ENCODE measurements around the gene GABRB1.

The GABRB1 gene

DNA sequence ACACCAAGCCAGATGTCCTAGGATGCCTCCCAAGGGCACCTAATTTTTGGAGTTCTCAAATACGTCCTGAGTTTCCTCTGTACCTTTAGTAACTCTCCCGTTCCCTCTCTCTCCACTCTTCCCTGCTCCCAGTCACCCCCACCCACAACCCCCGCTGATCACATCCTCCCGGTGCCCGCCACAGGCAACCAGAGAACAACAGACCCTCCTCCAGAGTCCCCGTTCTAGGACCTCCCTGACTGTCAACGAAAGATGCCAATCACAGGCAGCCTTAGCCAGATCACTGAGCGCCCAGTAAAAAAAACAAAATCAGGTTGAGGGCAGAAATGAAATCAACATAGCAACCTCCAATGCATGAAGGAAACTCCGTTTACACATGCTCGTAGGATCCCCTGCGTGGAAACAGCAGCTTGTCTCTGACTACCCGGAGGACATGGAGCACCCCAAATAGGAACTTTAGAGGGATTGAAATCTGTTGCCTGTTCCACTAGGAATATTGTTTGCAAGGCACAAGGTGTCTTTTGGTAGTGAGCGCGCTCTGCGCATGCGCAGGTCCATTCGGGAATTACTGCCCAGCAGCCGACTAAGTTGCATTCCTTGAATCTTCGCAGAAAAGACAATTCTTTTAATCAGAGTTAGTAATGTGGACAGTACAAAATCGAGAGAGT is at the start of gene GABRB1:
Gene GABRB1, plus strand, starts transcription at position 557 of the 668 bp plus-strand sequence.
- H3K4me3 ChIP-seq (ENCODE audit: low read depth, low read length), result peak within 1 kb of the TSS; percentile 80

- no peak overlapping the region for H3K4me3 ChIP-seq (ENCODE audit: low read depth, low read length)
Measured at GRCh38 chr4:46984781-46985180, 46.6 kb upstream of the GABRB1 start.

- no peak overlapping the region for H3K4me3 ChIP-seq (ENCODE audit: low read depth, low read length)
Measured at GRCh38 chr4:46986922-46987638, 44.3 kb upstream of the GABRB1 start.

DNA sequence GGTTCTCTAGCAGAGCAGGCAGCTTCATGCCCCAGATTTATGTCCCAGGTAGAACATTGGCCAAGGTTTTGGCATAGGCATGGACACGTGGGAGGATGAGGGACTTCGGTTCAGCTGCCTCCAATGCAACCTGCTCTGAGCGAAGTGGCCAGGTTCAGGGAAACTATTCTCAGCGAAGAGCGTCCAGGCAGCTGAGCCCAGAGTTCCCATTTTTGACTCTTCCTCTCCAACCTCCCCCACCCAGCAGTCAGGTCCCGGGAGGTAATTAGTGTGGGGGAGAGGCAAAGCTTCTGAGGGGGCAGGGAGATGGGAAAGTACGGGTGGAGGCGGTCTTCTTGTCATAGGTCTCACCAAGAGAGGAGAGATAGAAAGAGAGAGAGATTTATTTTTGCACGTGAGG is 39.0 kb upstream of the GABRB1 start:
- no peak overlapping the region for H3K4me3 ChIP-seq (ENCODE audit: low read depth, low read length)

GRCh38 chr4:46993075-46994006 is 38.0 kb upstream of the GABRB1 start, which contains the start of gene GABRA4:
GABRA4 (minus strand) TSS chr4:46993581; CDS start chr4:46993424, 157 bp downstream.
- peak within 1 kb of the TSS; percentile 70 for H3K4me3 ChIP-seq (ENCODE audit: low read depth, low read length)

DNA sequence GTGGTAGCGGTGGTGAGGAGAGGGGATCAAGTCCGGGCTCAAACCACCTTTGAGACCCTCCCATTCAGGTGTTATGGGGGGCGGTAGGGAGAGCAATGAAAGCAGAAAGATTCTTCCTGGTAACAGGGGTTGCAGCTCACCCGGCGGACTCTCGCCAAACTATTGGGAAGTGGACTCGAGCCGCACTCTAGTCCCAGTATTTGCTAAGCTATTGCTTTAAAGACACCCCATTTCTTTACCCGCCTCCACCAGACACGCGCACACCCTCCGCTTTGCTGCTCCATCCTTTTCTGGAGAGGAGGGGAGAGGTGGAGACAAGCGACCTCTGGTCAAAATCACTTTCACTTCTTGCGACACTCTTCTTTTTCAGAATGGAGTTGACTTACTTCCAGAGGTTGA is 37.4 kb upstream of the GABRB1 start:
- H3K4me3 ChIP-seq (ENCODE audit: low read depth, low read length), result peak overlapping the region; percentile 70

DNA sequence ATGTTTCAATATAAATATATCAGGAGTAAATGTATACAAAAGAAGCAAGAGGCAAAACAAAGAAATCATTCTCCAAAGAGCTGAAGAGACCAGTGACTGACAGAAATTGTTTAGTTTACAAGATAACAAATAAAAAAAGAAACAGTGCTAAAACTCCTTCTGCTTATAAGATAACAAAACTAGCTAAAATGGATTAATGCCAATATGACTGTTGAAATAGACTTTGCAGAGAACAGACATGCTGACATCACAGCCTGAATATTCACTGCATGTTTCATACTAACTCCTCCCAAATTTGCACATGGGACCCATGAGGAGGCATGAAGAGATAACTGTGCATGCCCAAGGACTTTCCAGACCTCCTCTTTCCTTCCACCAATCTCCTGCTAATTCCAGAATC is 31.8 kb upstream of the GABRB1 start:
- no peak overlapping the region for H3K4me3 ChIP-seq (ENCODE audit: low read depth, low read length)

- H3K4me3 ChIP-seq (ENCODE audit: low read depth, low read length), result no peak overlapping the region
Measured at GRCh38 chr4:47000406-47000805, 31.0 kb upstream of the GABRB1 start.

DNA sequence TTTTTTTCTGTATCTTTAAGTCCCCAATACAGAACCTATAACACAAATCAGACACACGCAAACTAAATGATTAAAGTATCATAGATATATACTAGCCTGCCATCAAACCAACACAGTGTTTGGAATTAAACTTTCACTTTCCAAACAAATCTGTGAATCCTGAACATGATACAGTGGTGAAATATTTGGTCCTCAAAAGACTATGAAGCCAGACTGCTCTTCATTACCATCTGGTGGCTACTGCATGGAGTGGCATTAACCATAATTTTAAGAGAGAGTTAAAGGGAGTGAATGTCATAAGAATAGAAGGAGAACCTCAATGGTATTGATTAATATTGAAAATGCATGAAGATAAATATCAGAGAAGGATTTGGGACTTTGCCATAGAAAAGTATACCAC is 28.8 kb upstream of the GABRB1 start:
- no peak overlapping the region for H3K4me3 ChIP-seq (ENCODE audit: low read depth, low read length)

- H3K4me3 ChIP-seq (ENCODE audit: low read depth, low read length), result no peak overlapping the region
Measured at GRCh38 chr4:47010347-47010911, 20.9 kb upstream of the GABRB1 start.

- no peak overlapping the region for H3K4me3 ChIP-seq (ENCODE audit: low read depth, low read length)
Measured at GRCh38 chr4:47010912-47011446, 20.4 kb upstream of the GABRB1 start.

GRCh38 chr4:47012676-47013075 is 18.7 kb upstream of the GABRB1 start:
- H3K4me3 ChIP-seq (ENCODE audit: low read depth, low read length), result no peak overlapping the region

GRCh38 chr4:47013373-47013772 is 18.0 kb upstream of the GABRB1 start:
- no peak overlapping the region for H3K4me3 ChIP-seq (ENCODE audit: low read depth, low read length)

- H3K4me3 ChIP-seq (ENCODE audit: low read depth, low read length), result no peak overlapping the region
Measured at GRCh38 chr4:47017081-47017480, 14.3 kb upstream of the GABRB1 start.

- H3K4me3 ChIP-seq (ENCODE audit: low read depth, low read length), result no peak overlapping the region
Measured at GRCh38 chr4:47017494-47017893, 13.9 kb upstream of the GABRB1 start.

DNA sequence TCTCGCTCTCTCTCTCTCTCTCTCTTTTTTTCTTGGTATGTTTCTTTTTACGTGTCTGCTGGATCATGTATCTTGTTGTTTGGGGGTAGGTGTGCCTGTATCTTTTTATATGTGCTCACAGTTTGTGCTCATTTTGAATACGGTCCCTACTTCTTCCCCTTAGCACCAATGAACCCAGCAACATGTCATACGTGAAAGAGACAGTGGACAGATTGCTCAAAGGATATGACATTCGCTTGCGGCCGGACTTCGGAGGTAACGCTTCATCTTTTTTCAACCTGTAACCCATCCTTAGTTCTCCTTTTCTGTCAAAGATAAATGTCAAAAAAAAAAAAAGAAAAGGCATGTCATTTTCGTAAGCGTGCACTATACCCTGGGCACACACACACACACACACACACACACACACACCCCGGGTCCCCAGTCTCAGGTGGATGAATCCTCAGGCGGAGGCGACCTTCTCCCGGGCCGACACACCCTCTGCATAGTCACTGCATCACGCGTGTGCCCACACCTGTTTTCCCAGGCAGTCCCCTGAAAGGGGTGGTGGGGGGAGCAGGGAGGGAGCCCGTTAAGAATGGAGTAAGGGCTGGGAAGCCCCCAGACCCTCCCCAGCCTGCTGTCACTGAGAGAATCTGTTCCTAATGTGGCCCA is 511 bp downstream of the GABRB1 start:
- peak overlapping the region; percentile 80 for H3K4me3 ChIP-seq (ENCODE audit: low read depth, low read length)

GRCh38 chr4:47032405-47033106 is 1.2 kb downstream of the GABRB1 start:
- peak overlapping the region; percentile 80 for H3K4me3 ChIP-seq (ENCODE audit: low read depth, low read length)

DNA sequence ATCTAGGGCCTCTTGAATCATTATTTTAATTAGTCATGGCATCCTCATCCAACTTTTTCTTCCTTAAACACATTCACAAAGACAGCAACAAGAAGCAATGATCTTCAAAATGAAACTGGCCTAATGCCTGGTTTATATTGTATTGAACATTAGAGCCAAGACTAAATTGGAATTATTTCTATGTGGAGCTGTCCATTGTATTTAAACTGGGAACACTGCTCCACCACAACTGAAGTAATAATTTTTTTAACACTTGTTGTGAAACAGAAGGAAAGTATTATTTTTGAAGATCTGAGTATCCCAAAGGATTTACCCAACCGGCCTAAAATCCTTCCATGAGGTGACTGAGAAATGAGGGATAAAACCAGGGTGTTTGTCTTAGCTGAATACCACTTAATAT is 6.9 kb downstream of the GABRB1 start:
- no peak overlapping the region for H3K4me3 ChIP-seq (ENCODE audit: low read depth, low read length)

- no peak overlapping the region for H3K4me3 ChIP-seq (ENCODE audit: low read depth, low read length)
Measured at GRCh38 chr4:47040828-47041227, 9.5 kb downstream of the GABRB1 start.

GRCh38 chr4:47043821-47044220 is 12.5 kb downstream of the GABRB1 start:
- no peak overlapping the region for H3K4me3 ChIP-seq (ENCODE audit: low read depth, low read length)
